H9 (cell line): ENCODE measurements around the gene CRPPA. TPM values are rescaled to one million over a fixed set of nuclear protein-coding genes. Genes with fewer than 3 reads are reported as not detected.

Source experiments
- DNase-seq: peaks from one replicate; pipeline ENCODE4 v3.0.0-alpha.2; 2017
- H2AFZ ChIP-seq: one replicate; pipeline ENCODE4 v1.6.1; 2013; ENCODE audit warnings: mild to moderate bottlenecking, low read length, control low read depth, moderate library complexity
- H2AK5ac ChIP-seq: 2 replicates; pipeline ENCODE4 v1.6.1; 2013; ENCODE audit warnings: low read length, control low read depth, mixed read lengths; ENCODE audit not compliant: insufficient read length
- H2BK120ac ChIP-seq: one replicate; pipeline ENCODE4 v1.6.1; 2013; ENCODE audit warnings: low read depth, mild to moderate bottlenecking, low read length, control low read depth, inconsistent platforms; ENCODE audit not compliant: poor library complexity, severe bottlenecking
- H2BK12ac ChIP-seq: 2 replicates; pipeline ENCODE4 v1.6.1; 2013; ENCODE audit warnings: low read length, control low read depth, mixed read lengths, low read depth; ENCODE audit not compliant: insufficient read length
- H2BK15ac ChIP-seq: 2 replicates; pipeline ENCODE4 v1.6.1; 2013; ENCODE audit warnings: low read depth, low read length, control low read depth
- H2BK20ac ChIP-seq: one replicate; pipeline ENCODE4 v1.6.1; 2013; ENCODE audit warnings: low read depth, mild to moderate bottlenecking, low read length, control low read depth, inconsistent platforms; ENCODE audit not compliant: poor library complexity, severe bottlenecking
- H2BK5ac ChIP-seq: 2 replicates; pipeline ENCODE4 v1.6.1; 2013; ENCODE audit warnings: low read length, control low read depth, mixed read lengths; ENCODE audit not compliant: insufficient read length
- H3K14ac ChIP-seq: 2 replicates; pipeline ENCODE4 v1.6.1; 2013; ENCODE audit warnings: low read length, control low read depth; ENCODE audit not compliant: insufficient read depth
- H3K18ac ChIP-seq: 2 replicates; pipeline ENCODE4 v1.6.1; 2013; ENCODE audit warnings: low read depth, mild to moderate bottlenecking, mixed read lengths, low read length, control low read depth; ENCODE audit not compliant: insufficient read length
- H3K23ac ChIP-seq: 2 replicates; pipeline ENCODE4 v1.6.1; 2013; ENCODE audit warnings: low read length, control low read depth, mixed read lengths, low read depth; ENCODE audit not compliant: insufficient read length
- H3K23me2 ChIP-seq: 2 replicates; pipeline ENCODE4 v1.6.1; 2013; ENCODE audit warnings: low read depth, mild to moderate bottlenecking, mixed read lengths, low read length, control low read depth; ENCODE audit not compliant: insufficient read length, poor library complexity, severe bottlenecking
- H3K27ac ChIP-seq: 2 replicates; pipeline ENCODE4 v1.5.1; 2013; ENCODE audit warnings: low read length, control low read depth, mixed read lengths, low read depth; ENCODE audit not compliant: insufficient read length
- H3K27me3 ChIP-seq: 2 replicates; pipeline ENCODE4 v1.6.1; 2013; ENCODE audit warnings: low read length, control low read depth, inconsistent platforms; ENCODE audit not compliant: insufficient read depth
- H3K4ac ChIP-seq: 2 replicates; pipeline ENCODE4 v1.6.1; 2013; ENCODE audit warnings: low read depth, mild to moderate bottlenecking, control low read depth, inconsistent platforms, low read length, moderate library complexity
- H3K4me1 ChIP-seq: 2 replicates; pipeline ENCODE4 v1.6.1; 2013; ENCODE audit warnings: low read length, control low read depth, inconsistent platforms; ENCODE audit not compliant: insufficient read depth
- H3K4me2 ChIP-seq: 2 replicates; pipeline ENCODE4 v1.6.1; 2013; ENCODE audit warnings: low read length, control low read depth, mixed read lengths; ENCODE audit not compliant: insufficient read length, insufficient read depth
- H3K56ac ChIP-seq: 2 replicates; pipeline ENCODE4 v1.6.1; 2013; ENCODE audit warnings: low read depth, mild to moderate bottlenecking, mixed read lengths, low read length, control low read depth; ENCODE audit not compliant: insufficient read length
- H3K79me1 ChIP-seq: 2 replicates; pipeline ENCODE4 v1.6.1; 2013; ENCODE audit warnings: low read depth, mild to moderate bottlenecking, moderate library complexity, low read length, control low read depth, inconsistent platforms; ENCODE audit not compliant: insufficient read depth, poor library complexity, severe bottlenecking
- H3K79me2 ChIP-seq: 2 replicates; pipeline ENCODE4 v1.6.1; 2013; ENCODE audit warnings: low read length, control low read depth, inconsistent platforms; ENCODE audit not compliant: insufficient read depth
- H3K9ac ChIP-seq: 2 replicates; pipeline ENCODE4 v1.6.1; 2013; ENCODE audit warnings: low read length, control low read depth, mixed read lengths; ENCODE audit not compliant: insufficient read length; ENCODE audit errors: extremely low read depth
- H3K9me3 ChIP-seq: one replicate; pipeline ENCODE4 v1.6.1; 2013; ENCODE audit warnings: low read depth, low read length, inconsistent platforms; ENCODE audit not compliant: control insufficient read depth
- H3T11ph ChIP-seq: one replicate; pipeline ENCODE4 v1.6.1; 2013; ENCODE audit warnings: mild to moderate bottlenecking, low read length, control low read depth, inconsistent platforms
- H4K20me1 ChIP-seq: one replicate; pipeline ENCODE4 v1.6.1; 2013; ENCODE audit not compliant: control insufficient read depth, insufficient read length, insufficient read depth
- H4K5ac ChIP-seq: 2 replicates; pipeline ENCODE4 v1.6.1; 2013; ENCODE audit warnings: low read depth, mild to moderate bottlenecking, mixed read lengths, low read length, control low read depth; ENCODE audit not compliant: insufficient read length
- H4K8ac ChIP-seq: replicated peaks from 2 replicates; pipeline ENCODE4 v1.6.1; 2013; ENCODE audit warnings: low read length, control low read depth, mixed read lengths, low read depth; ENCODE audit not compliant: insufficient read length
- H4K91ac ChIP-seq: 2 replicates; pipeline ENCODE4 v1.6.1; 2013; ENCODE audit warnings: low read depth, mild to moderate bottlenecking, moderate library complexity, mixed read lengths, low read length, control low read depth; ENCODE audit not compliant: insufficient read length
- H3K27ac Mint-ChIP-seq, 3 experiments: 2 replicates in 2 of 3; 3 replicates in 1 of 3; pipeline ENCODE4 v1.8.0; 2020 to 2021; ENCODE audit warnings: mixed read lengths in 3 of 3, mild to moderate bottlenecking in 1 of 3, moderate library complexity in 1 of 3
- H3K27me3 Mint-ChIP-seq: 2 replicates; pipeline ENCODE4 v1.8.0; 2021; ENCODE audit warnings: low read depth, mild to moderate bottlenecking, moderate library complexity, mixed read lengths
- H3K36me3 Mint-ChIP-seq, 3 experiments: 2 replicates in 2 of 3; 3 replicates in 1 of 3; pipeline ENCODE4 v1.8.0; 2020 to 2021; ENCODE audit warnings: low read depth in 3 of 3, mixed read lengths in 3 of 3; ENCODE audit not compliant: insufficient read depth in 1 of 3
- H3K4me1 Mint-ChIP-seq, 2 experiments: 2 replicates each; pipeline ENCODE4 v1.8.0; 2020; ENCODE audit warnings: mixed read lengths in 2 of 2
- H3K4me3 Mint-ChIP-seq, 2 experiments: 2 replicates in 1 of 2; 3 replicates in 1 of 2; pipeline ENCODE4 v1.8.0; 2020 to 2021; ENCODE audit warnings: mild to moderate bottlenecking in 2 of 2, mixed read lengths in 2 of 2, moderate library complexity in 1 of 2
- H3K9me3 Mint-ChIP-seq, 2 experiments: 2 replicates in 1 of 2; 3 replicates in 1 of 2; pipeline ENCODE4 v1.8.0; 2020; ENCODE audit warnings: mild to moderate bottlenecking in 2 of 2, mixed read lengths in 2 of 2, moderate library complexity in 1 of 2
- WGBS: extraction: QIAGEN DNeasy Blood & Tissue Kit; methylation state at CpG from one replicate; pipeline ENCODE4 v1.1.7; 2013; ENCODE audit warnings: missing lambda C conversion rate, low lambda C conversion rate, mixed read lengths; ENCODE audit not compliant: insufficient read length; ENCODE audit errors: extremely low coverage; 5-methylcytosine and 5-hydroxymethylcytosine counted together
- total RNA-seq: library from RNA; stranded (reverse); gene quantifications from 2 replicates; pipeline ENCODE4 v1.2.1, GENCODE V29; 2021
- TF ChIP-seq, protein P1 (sequence below): fragments of 200-600 bp; sonication (generic); conservative IDR thresholded peaks from 3 replicates; pipeline ENCODE4 v1.8.0; 2021; ENCODE audit warnings: antibody characterized with exemption, mild to moderate bottlenecking

CRPPA gene
- total RNA-seq, 1 experiment from 2014 or later = 1.9 TPM

DNA sequence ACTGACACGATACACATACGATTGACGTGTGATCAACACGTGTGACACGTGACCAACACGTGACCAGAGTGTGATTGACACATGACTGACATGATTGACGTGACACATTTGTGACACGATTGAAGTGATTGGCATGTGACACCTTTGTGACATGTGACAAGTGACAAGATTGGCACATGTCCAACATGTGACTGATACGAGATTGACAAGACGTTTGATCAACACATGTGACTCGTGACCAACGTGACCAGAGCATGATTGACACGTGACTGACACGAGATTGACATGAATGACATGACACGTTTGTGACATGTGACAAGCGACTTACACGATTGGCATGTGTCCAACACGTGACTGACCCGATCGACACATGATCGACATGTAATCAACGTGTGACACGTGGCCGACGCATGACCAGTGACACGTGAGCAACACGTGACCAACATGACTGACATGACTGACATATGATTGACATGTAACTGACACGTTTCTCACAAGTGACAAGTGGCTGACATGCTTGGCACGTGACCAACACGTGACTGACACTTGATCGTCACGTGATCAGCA is 22.0 kb downstream of the CRPPA start:
- Histone ChIP-seq H4K91ac (no peak overlapping the region), H3K9me3 (peaks cover 40% of the 10 kb centered on the region), H3K79me1 (no peaks in the 10 kb centered on the region)

More for the DNA sequence above, 22.0 kb downstream of the CRPPA start:
- Histone ChIP-seq H2AFZ (no peak overlapping the region), H3K9ac (no peak overlapping the region), H3K23ac (no peak overlapping the region), H3K14ac (no peak overlapping the region), H3K23me2 (no peaks in the 10 kb centered on the region), H4K8ac (peak overlapping the region; percentile 2), H3K56ac (no peak overlapping the region), H4K5ac (no peak overlapping the region), H2BK15ac (no peak overlapping the region), H3K27ac (no peak overlapping the region), H3K79me2 (no peaks in the 10 kb centered on the region), H3K4me1 (no peaks in the 10 kb centered on the region), H3T11ph (no peak overlapping the region), H2BK12ac (no peak overlapping the region), H3K27me3 (no peaks in the 10 kb centered on the region), H3K4me2 (no peak overlapping the region), H3K4ac (no peak overlapping the region), H2AK5ac (no peak overlapping the region), H2BK20ac (no peak overlapping the region), H4K20me1 (no peaks in the 10 kb centered on the region), H2BK5ac (no peak overlapping the region), H2BK120ac (no peak overlapping the region), H3K18ac (no peak overlapping the region)
- Mint-ChIP-seq H3K4me1 (no peaks in the 10 kb centered on the region), H3K4me3 (no peak overlapping the region), H3K27me3 (peaks cover 9% of the 10 kb centered on the region), H3K9me3 (peaks cover 58 to 59% of the 10 kb centered on the region in 2 experiments), H3K27ac (no peak overlapping the region; a peak in 1 of 7 replicates), H3K36me3 (peaks cover 27 to 56% (median 43%) of the 10 kb centered on the region in 3 experiments)
- no CpG with 5 or more reads among the region's 32 CpGs for WGBS
- DNase-seq = no peak
- TF ChIP-seq, protein P1, sequence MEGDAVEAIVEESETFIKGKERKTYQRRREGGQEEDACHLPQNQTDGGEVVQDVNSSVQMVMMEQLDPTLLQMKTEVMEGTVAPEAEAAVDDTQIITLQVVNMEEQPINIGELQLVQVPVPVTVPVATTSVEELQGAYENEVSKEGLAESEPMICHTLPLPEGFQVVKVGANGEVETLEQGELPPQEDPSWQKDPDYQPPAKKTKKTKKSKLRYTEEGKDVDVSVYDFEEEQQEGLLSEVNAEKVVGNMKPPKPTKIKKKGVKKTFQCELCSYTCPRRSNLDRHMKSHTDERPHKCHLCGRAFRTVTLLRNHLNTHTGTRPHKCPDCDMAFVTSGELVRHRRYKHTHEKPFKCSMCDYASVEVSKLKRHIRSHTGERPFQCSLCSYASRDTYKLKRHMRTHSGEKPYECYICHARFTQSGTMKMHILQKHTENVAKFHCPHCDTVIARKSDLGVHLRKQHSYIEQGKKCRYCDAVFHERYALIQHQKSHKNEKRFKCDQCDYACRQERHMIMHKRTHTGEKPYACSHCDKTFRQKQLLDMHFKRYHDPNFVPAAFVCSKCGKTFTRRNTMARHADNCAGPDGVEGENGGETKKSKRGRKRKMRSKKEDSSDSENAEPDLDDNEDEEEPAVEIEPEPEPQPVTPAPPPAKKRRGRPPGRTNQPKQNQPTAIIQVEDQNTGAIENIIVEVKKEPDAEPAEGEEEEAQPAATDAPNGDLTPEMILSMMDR = no peak
